NB4 (cell line): ENCODE results near the gene RBM38.
A peak's percentile ranks its signal among the peaks of the same experiment; 100 is the strongest.

Source experiments
- DNase-seq: peaks from one replicate; pipeline ENCODE4 v3.0.0; 2010; ENCODE audit warnings: low read depth
- H3K4me3 ChIP-seq: one replicate; pipeline ENCODE4 v1.5.1; 2011; ENCODE audit warnings: mild to moderate bottlenecking, low read depth, low read length, moderate library complexity
- CTCF ChIP-seq: IDR thresholded peaks from one replicate; pipeline ENCODE4 v1.5.1; 2012; ENCODE audit warnings: low read depth, low read length
- MAX ChIP-seq: IDR thresholded peaks from 2 replicates; pipeline ENCODE4 v1.6.1; 2011; ENCODE audit warnings: low read depth, low read length
- MYC ChIP-seq: IDR thresholded peaks from 2 replicates; pipeline ENCODE4 v1.6.1; 2011; ENCODE audit warnings: low read depth, low read length
- POLR2A ChIP-seq: IDR thresholded peaks from 2 replicates; pipeline ENCODE4 v1.6.1; 2011; ENCODE audit warnings: mild to moderate bottlenecking; ENCODE audit not compliant: insufficient read length; ENCODE audit errors: extremely low read depth

RBM38 gene

GRCh38 chr20:57396212-57396983 lies 5.2 kb downstream of the RBM38 start:
- H3K4me3 ChIP-seq = no peak overlapping the region
- TF ChIP-seq MYC (no peak), POLR2A (no peak), CTCF (no peak), MAX (no peak)
- DNase-seq = no peak

- peak; percentile 38 for DNase-seq
- TF ChIP-seq POLR2A (no peak), CTCF (no peak), MYC (no peak), MAX (no peak)
- H3K4me3 ChIP-seq = no peak overlapping the region
Observed at GRCh38 chr20:57396984-57397692, 5.9 kb downstream of the RBM38 start.

GRCh38 chr20:57397693-57398108 lies 6.5 kb downstream of the RBM38 start:
- no peak overlapping the region for H3K4me3 ChIP-seq
- TF ChIP-seq MAX (no peak), MYC (no peak), POLR2A (no peak), CTCF (no peak)
- peak; percentile 39 for DNase-seq

GRCh38 chr20:57398231-57398821 lies 7.1 kb downstream of the RBM38 start:
- peak; percentile 67 for DNase-seq
- no peak overlapping the region for H3K4me3 ChIP-seq
- TF ChIP-seq MYC (peak; percentile 36; the same call in 1 of the 2 replicates), MAX (no peak), CTCF (no peak)

- TF ChIP-seq MAX = no peak
- TF ChIP-seq POLR2A = no peak
- TF ChIP-seq CTCF = no peak
- no peak for TF ChIP-seq MYC
- no peak for DNase-seq
- H3K4me3 ChIP-seq = no peak overlapping the region
Observed at GRCh38 chr20:57398901-57399535, 7.8 kb downstream of the RBM38 start.
